Epithelial cell of esophagus (primary cell): ENCODE results near the gene HOXB2.
A peak's percentile ranks its signal among the peaks of the same experiment; 100 is the strongest.

Source experiments
- DNase-seq: peaks from one replicate; pipeline ENCODE4 v3.0.0; 2010; ENCODE audit warnings: low read depth
- H3K4me3 ChIP-seq: 2 replicates; pipeline ENCODE4 v1.5.1; 2011; ENCODE audit warnings: mild to moderate bottlenecking, low read length, control low read depth
- CTCF ChIP-seq: IDR thresholded peaks from 2 replicates; pipeline ENCODE4 v1.5.1; 2011; ENCODE audit warnings: low read depth, mild to moderate bottlenecking, low read length, control low read depth, inconsistent platforms; ENCODE audit not compliant: insufficient read depth; ENCODE audit errors: missing control alignments

Gene HOXB2

GRCh38 chr17:48555258-48556228 lies 10.6 kb upstream of the HOXB2 start:
- H3K4me3 ChIP-seq: peak overlapping the region; percentile 36
- TF ChIP-seq CTCF: no peak
- DNase-seq: peak; percentile 45

GRCh38 chr17:48554412-48555257 lies 9.7 kb upstream of the HOXB2 start:
- no peak for DNase-seq
- no peak for TF ChIP-seq CTCF
- H3K4me3 ChIP-seq: peak overlapping the region; percentile 36

- no peak for TF ChIP-seq CTCF
- H3K4me3 ChIP-seq: no peak overlapping the region
- DNase-seq: no peak
Measured at GRCh38 chr17:48553826-48554225, 8.9 kb upstream of the HOXB2 start.

GRCh38 chr17:48553190-48553547 lies 8.3 kb upstream of the HOXB2 start:
- TF ChIP-seq CTCF: no peak
- no peak for DNase-seq
- H3K4me3 ChIP-seq: no peak overlapping the region

GRCh38 chr17:48552466-48553189 lies 7.7 kb upstream of the HOXB2 start:
- no peak for TF ChIP-seq CTCF
- no peak overlapping the region for H3K4me3 ChIP-seq
- no peak for DNase-seq

GRCh38 chr17:48551596-48552465 lies 6.9 kb upstream of the HOXB2 start:
- H3K4me3 ChIP-seq: no peak overlapping the region
- no peak for TF ChIP-seq CTCF
- DNase-seq: no peak
